NCI-H1694 treated with DMSO at 0.1 percent for 48 hours (cell line): ENCODE data around the gene OLIG1.

Experiments
- DNase-seq: peaks from one replicate; lab custom pipeline; 2025; lab: John Stamatoyannopoulos, UW

OLIG1 gene

DNA sequence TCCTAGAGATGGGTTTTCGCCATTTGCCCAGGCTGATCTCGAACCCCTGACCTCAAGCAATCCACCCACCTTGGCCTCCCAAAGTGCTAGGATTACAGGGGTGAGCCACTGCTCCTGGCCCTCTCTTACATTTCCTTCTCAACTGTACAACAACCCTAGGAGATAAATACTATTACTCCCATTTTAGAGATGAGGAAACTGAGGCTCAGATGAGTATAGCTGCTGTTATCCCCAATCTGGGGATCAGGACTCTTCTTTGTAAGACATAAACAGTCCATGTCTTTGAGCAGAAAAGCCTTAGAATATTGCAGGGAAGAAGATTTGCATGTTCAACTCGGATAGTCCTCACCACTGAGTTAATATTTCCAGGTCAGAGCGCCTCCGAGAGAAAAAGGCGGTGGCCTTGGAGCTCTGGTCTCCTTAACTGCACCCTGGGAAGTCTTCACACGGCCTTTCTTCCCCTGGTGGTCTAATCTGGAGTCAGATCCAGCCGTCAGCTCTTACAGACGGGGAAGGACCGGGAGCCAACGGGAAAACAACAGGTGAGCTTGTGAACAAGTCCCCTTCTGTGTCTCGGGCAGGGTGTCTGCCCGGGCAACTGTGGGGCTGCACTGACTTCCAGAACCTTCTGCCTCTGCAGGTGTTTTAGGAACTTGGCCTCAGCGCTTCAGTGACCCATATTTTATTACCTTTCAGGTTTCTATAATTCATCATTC lies 5.9 kb upstream of the OLIG1 start:
- DNase-seq: no peak

DNA sequence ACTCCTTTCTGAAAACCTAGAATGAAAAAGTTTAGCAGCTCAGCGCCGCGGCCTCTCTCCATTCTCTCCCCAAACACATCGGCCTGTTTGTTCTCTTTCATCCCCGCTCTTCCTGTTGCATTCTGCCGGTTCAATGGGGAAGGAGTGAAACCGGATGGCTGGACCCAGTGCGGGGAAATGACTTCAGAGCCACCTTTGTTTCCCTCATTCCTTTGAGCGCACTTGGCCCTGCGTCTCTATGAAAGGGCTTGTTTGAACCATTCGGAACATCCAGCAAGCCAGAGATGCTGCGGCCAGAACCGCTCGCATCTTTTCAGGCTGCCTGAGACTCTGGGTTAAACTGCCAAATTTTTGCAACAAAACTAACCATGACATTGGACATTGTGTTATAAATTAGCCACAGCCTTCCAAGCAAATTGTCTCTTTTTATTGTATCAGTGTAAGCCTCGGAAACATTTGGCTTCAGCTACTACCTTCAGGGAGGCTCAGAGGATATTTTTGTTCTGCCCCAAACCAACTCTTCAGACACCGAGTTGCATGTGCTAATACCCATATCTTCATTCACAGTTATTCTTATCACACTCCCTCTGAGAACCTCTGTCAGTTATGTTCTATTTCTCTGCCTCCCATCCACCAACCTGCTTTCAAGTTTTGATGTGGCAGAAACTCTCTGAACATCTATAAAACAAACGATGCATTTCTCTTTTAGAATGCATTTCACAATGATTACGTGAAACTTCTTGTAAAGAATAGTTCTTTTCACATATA lies 5.1 kb upstream of the OLIG1 start:
- no peak for DNase-seq

DNA sequence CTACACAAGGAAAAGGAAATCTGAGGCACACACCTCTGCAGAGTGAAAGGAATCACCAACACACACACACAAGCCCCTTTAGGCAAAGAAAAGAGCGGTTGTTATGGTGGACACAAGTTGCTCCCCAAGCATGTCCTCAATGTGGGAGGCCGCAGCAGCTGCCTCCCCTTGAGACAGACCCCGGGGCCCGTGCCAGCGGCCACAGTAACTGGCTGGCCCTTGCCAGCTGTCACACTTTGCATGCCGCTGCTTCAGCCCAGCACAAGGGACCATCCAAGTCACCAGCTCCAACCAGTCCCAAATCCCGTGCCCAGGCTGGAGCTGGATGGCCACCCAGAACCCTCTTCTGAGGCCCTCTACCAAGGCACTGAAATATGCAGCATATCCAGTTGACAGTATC lies 2.9 kb upstream of the OLIG1 start:
- no peak for DNase-seq

DNA sequence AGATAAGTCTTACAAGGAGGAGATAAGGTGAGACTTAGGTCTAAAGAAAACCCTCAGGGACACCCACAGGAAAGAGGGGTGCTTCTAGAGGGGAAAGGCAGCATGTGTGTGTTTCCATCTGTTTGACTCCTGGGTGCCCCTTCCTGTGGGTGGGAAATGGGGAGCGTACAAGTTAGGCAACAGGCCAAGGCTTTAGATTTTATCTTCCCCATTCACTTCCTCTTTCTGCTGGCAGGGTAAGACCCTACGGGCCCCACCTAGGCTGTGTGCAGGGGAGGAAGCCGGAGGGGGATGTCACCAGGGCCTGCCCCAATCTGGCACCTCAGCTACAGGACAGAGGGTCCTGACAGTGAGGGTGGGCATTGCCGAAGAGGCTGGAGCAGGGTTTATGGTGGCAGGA lies 2.5 kb upstream of the OLIG1 start:
- no peak for DNase-seq

DNA sequence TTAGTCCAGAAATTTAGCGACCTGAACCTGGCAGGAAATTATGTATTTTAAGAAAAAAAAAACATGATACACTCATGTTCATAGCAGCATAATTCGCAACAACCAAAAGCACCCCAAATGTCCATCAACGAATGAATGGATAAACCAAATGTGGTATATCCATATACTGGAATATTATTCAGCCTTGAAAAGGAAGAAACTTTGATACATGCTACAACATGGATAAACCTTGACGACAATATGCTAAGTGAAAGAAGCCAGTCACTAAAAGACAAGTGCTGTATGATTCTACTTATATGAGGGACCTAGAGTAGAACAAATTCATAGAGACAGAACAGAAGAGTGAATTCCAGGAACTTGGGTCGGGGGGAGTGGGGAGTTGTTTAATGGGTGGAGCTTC lies 698 bp upstream of the OLIG1 start:
- DNase-seq: no peak

DNA sequence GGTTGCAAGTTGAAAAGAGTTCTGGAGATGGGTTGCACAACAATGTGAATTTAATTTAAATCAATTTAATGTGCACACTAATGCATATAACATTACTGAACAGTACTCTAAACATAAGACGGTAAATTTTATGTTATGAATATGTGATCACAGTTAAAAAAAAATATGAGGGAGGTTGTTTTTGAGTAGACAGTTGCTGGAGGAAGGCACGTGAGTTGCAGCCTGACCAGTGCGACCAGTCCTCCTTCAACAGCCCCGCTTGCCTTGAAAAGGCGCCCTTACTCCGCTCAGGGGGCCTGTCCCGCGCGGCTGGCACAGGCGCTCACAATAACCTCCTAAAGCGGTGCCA lies 322 bp upstream of the OLIG1 start:
- no peak for DNase-seq

DNA sequence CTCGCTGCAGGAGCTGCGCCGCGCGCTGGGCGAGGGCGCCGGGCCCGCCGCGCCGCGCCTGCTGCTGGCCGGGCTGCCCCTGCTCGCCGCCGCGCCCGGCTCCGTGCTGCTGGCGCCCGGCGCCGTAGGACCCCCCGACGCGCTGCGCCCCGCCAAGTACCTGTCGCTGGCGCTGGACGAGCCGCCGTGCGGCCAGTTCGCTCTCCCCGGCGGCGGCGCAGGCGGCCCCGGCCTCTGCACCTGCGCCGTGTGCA lies 730 bp downstream of the OLIG1 start:
- DNase-seq: no peak

DNA sequence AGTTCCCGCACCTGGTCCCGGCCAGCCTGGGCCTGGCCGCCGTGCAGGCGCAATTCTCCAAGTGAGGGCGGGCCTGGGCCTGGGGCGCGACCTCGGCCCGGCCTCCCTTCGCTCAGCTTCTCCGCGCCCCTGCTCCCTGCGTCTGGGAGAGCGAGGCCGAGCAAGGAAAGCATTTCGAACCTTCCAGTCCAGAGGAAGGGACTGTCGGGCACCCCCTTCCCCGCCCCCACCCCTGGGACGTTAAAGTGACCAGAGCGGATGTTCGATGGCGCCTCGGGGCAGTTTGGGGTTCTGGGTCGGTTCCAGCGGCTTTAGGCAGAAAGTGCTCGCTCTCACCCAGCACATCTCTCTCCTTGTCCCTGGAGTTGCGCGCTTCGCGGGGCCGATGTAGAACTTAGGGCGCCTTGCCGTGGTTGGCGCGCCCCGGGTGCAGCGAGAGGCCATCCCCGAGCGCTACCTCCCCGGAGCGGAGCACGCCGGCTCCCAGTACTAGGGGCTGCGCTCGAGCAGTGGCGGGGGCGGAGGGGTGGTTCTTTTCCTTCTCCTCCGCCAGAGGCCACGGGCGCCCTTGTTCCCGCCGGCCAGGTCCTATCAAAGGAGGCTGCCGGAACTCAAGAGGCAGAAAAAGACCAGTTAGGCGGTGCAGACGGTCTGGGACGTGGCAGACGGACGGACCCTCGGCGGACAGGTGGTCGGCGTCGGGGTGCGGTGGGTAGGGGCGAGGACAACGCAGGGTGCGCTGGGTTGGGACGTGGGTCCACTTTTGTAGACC lies 1.2 kb downstream of the OLIG1 start:
- DNase-seq: no peak

DNA sequence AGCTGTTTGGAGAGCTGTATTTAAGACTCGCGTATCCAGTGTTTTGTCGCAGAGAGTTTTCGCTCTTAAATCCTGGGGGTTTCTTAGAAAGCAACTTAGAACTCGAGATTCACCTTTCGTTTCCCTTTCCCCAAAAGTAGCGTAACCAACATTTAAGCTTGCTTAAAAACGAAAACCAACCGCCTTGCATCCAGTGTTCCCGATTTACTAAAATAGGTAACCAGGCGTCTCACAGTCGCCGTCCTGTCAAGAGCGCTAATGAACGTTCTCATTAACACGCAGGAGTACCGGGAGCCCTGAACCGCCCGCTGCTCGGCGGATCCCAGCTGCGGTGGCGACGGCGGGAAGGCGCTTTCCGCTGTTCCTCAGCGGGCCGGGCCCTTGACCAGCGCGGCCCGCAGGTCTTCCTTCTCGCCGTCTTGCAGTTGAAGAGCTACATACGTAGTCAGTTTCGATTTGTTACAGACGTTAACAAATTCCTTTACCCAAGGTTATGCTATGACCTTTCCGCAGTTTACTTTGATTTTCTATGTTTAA lies 1.9 kb downstream of the OLIG1 start:
- DNase-seq: no peak

DNA sequence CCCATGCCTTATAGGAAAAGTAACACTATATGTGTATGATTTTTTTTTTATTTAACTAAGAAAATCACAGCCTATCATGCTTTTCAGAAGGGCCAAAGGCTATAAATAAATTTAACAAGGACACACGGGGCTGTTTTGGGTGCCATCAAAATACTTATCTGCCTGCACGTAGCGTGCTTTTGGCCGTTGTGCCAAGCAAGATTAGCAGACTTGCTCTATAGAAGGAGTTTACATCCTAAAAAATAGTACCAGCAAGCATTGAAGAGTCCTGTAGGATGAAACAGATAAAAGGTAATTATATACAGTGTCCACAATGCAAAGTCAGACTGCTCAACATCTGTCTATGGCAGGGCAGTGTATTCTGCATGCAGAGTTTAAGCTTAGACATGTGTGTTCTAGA lies 3.7 kb downstream of the OLIG1 start:
- DNase-seq: no peak

DNA sequence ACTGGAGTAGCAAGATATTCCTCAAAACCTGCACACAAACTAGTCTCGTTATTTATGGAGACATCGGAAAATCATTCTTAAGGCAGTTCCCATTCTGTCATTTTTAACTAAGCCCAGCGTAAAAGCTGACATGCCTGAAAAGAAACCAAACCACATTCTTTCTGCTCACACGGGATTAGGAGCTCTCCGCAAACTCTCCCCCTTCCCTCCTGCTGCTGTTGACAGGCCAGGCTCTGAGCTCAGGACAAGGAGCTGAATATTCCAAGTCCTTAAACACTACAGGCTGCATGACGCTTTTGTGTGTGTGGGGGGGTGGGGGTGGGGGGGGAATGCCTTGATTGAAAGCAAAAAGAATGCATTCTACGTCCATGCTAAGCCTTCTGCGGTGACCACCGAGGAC lies 5.2 kb downstream of the OLIG1 start:
- DNase-seq: no peak

DNA sequence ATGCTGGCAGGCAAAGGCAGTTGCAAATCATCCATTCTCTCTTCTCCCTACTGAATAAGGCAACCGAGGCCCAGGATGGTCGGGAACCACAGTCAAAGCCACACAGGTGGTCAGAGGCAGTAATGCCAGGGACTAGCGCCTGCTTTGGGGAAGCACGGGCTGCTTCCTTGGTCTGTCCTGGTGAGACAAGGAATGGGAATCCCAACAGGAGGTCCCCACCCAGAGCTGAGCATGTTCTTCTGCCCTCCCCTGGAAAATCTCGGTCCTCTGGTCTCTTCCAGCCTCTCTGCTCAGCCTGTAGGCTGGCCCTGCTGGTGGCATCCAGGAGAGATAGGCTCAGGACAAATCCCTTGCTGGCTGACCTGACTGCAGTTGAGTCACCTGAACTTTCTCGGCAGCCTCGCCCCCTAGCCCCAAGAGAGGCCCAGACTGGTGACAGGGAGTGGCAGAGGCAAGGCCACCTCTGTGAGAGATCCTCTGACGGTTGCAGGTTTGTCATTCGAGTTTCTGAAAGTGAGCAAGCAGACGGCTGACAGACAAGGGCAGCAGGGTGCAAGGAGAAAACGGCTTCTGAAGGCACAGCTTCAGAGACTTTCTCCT lies 5.8 kb downstream of the OLIG1 start:
- no peak for DNase-seq

DNA sequence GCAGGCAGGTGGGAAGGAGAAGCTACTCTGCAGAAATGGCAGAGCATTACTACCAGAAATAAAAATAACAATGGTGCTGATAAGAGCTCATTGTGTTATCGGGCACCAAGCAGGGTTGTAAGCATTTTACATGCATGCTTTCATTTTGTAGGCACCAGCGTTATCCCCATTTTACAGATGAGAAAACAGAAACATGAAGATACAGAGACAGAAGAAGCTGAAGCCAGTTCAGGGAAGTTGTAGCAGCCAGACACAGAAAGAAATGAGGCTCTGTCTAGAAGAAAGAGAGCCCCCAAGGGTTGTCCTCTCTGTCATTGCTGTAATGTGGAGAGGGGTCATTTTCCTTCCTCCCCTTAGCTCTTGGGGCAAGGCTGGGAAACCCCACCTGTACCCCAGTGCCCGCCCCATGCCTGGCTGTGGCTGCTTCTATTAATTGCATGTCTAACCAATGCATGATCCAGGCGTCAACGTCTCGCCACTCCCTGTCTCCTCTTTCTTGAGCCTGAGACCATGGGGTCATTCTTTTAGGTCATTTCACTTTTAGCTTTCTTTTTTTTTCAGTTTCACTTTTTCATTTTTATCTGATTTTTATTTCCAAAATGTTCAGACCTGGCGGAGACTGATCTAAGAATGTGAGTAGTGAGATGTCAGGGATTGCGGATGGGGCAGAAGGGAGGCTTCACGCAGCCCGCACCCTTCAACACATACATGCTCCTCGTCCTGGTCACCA lies 6.8 kb downstream of the OLIG1 start:
- DNase-seq: no peak

DNA sequence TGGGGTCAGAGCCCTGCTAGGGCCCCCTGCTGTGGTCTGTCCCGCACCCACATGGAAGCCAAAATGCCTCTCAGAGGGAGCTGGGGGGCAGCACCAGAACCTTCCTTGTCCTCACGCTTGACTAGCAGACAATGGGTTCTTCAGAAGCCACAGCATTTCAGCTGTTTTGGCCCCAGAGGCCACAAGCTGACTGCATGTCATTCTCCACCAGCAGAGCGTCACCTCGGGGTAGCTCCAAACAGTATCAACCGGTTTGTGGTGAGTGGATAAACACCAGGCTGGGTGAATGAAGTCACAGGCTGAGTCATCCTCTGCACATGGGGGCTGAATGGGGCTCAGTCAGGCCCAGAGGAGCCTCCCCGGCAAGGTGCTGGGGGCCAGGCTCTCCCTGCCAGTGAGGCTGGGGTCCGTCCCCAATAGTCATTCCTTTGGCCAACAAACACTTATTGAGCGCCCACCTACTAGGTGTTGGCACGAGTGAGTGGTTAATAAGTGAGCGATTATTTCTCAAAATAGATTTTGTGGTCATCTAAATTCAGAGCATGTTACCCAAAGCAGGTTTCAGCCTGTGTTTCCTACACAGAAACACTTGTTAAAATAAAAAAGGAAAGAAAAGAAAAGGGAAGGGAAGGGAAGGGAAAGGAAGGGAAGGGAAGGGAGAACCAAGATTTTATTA lies 9.1 kb downstream of the OLIG1 start:
- DNase-seq: no peak

DNA sequence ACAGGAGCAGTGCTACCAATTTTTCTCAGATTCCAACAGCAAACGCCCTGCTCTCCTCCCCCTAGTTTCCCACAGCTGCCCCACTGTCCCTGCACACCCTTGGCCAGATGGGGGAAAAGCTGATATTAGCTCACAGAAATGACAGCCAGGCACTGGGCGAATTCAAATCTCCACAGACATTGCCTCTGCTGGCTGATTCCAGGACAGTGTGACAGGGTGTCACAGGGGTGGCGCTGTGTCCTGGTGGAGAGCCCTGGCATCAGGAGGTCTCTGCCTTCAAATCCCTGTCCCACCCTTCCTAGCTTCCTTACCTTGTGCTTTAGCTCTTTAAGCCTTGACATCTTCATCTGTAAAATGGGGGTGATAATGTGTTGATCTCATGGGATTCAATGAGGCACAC lies 10.4 kb downstream of the OLIG1 start:
- no peak for DNase-seq

DNA sequence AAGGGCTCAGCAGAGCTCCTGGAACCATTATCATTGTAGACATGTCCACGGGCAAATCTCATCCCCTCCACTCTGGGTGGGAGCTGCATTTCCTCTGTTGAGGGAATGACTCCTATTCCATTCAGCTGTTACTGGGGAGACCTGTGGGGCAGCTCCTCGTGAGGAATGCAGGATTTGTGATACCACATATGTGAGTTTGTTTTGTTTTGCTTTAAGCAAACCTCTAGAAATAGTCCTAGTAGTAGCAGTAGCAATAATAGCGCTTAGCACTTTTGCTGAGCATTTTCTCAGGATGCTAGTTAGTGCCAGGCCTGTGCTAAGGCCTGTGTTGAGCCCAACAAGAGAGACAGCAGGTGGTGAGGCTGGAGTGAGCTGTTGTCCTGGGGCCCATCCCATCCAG lies 10.8 kb downstream of the OLIG1 start:
- no peak for DNase-seq

DNA sequence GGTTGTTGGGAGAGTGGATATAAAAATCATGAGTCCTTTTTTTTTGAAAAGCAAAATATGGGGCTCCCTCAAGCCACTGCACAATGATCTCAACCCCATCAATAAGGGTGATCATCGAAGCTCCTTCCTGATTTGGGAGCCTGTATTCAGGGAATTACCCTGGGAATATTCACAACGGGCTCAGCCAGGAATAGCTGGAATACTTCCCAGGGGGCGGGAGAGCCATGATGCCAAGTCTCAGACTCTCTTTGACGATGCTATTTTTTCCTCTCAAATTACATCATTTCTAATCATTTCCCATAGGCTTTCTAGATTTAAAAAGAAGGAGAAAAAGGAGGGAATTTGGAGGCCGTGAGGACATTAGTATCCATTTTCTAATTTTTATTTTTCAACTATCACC lies 18.4 kb downstream of the OLIG1 start:
- no peak for DNase-seq

DNA sequence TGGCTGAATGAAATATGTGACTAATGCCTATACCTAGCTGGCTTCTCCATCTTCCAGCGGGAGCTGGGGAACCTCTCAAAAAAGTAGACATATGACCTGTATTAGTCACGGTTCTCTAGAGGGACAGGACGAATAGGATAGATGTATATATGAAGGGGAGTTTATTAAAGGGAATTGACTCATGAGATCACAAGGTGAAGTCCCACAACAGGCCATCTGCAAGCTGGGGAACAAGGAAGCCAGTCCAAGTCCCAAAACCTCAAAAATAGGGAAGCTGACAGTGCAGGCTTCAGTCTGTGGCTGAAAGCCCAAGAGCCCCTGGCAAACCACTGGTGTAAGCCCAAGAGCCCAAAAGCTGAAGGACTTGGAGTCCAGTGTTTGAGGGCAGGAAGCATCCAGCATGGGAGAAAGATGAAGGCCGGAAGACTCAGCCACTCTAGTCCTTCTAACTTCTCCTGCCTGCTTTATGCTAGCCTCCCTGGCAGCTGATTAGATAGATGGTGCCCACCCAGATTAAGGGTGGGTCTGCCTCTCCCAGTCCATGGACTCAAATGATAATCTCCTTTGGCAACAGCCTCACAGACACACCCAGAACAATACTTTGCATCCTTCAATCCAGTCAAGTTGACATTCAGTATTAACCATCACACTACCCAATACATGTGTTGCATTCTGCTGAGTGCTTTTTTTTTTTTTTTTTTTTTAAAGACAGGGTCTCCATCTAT lies 19.6 kb downstream of the OLIG1 start:
- no peak for DNase-seq

DNA sequence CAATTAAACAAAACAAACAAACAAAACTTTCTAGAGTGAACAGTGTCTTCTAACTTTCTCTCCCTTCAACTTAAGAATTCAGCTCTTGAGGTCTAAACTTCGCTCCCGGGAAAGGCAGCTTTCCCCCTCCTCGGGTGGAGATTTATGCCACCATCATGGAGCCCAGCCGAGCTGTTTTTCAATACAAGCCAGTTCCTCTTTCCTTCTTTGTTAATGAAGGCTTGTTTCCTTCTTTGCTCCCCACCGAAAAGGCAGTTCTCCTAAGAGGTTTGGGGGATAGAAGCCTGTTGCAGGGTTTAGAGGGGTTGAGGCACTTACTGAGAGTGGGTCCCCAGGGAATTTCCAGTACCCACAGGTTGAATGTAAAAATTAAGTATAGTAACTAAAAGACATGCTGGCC lies 26.5 kb downstream of the OLIG1 start:
- no peak for DNase-seq

DNA sequence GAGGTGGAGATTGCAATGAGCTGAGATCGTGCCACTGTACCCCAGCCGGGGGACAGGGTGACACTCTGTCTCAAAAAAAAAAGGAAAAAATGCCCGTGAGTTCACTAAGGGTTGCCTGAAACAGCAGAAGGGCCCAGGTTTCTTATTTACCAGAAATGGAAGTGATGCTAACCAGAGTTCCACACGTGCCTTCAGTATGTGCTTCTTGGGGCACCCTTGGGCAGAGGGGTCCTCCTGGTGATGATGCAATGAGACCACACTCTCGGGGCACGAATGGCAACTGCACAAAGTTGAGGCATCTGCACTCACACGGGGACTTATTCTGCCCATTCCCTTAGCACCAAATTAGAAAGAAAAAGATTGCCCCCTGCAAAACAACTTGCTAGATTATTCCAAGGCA lies 29.2 kb downstream of the OLIG1 start:
- no peak for DNase-seq
